ENCODE data around the gene UBAP1L. TPM values are rescaled to one million over a fixed set of nuclear protein-coding genes. Genes with fewer than 3 reads are reported as not detected.

The UBAP1L gene
- total and polyA plus RNA-seq, 8 donors = 2.7 to 12.4 (median 9.4) TPM

GRCh38 chr15:65072027-65072426, 43.0 kb downstream of the UBAP1L start:
- no peak for TF ChIP-seq CTCF (IDR thresholded peaks at IDR 0.05)
- Histone ChIP-seq H3K4me1 (peaks cover 11 to 23% of the 10 kb centered on the region in 2 donors), H3K27ac (peak overlapping the region in 1 of 2 donors; percentile 26), H3K36me3 (no peaks in the 10 kb centered on the region), H3K4me3 (no peak overlapping the region), H3K27me3 (peaks cover 6 to 32% of the 10 kb centered on the region in 2 donors), H3K9me3 (no peaks in the 10 kb centered on the region)
- intact Hi-C loops (cut with DNase I) = no loop called here
- DNase-seq (peak in 1 of 4 donors; percentile 35), ATAC-seq (no peak)

- DNase-seq = peak in 2 of 4 donors; percentile 49 to 79
- intact Hi-C loops (cut with DNase I) = no loop called here
Measured at GRCh38 chr15:65071381-65071811, 43.6 kb downstream of the UBAP1L start.

GRCh38 chr15:65069779-65070546, 45.0 kb downstream of the UBAP1L start:
- H3K4me3 ChIP-seq = no peak overlapping the region
- H3K27ac ChIP-seq = peak overlapping the region; percentile 4 to 89
- ATAC-seq (no peak), DNase-seq (no peak)
- TF ChIP-seq CTCF (IDR thresholded peaks at IDR 0.05) = no peak
- H3K36me3 ChIP-seq = no peaks in the 10 kb centered on the region
- peaks cover 11 to 23% of the 10 kb centered on the region in 2 donors for H3K4me1 ChIP-seq
- intact Hi-C loops (cut with DNase I) = no loop called here
- H3K9me3 ChIP-seq = no peaks in the 10 kb centered on the region
- H3K27me3 ChIP-seq = peaks cover 6 to 39% of the 10 kb centered on the region in 2 donors

More at GRCh38 chr15:65071381-65071811, 43.6 kb downstream of the UBAP1L start:
- Histone ChIP-seq H3K27ac (peak overlapping the region in 1 of 2 donors; percentile 26), H3K27me3 (peaks cover 6 to 32% of the 10 kb centered on the region in 2 donors), H3K9me3 (no peaks in the 10 kb centered on the region), H3K4me3 (no peak overlapping the region), H3K36me3 (no peaks in the 10 kb centered on the region), H3K4me1 (peaks cover 11 to 23% of the 10 kb centered on the region in 2 donors)
- no peak for TF ChIP-seq CTCF (IDR thresholded peaks at IDR 0.05)
- ATAC-seq = peak; percentile 11

- DNase-seq = peak in 3 of 4 donors; percentile 68 to 96 (median 94)
Measured at GRCh38 chr15:65069179-65069578, 45.8 kb downstream of the UBAP1L start.

More at GRCh38 chr15:65069179-65069578, 45.8 kb downstream of the UBAP1L start:
- no peak overlapping the region for H3K4me3 ChIP-seq
- peak overlapping the region in 1 of 2 donors; percentile 89 for H3K27ac ChIP-seq
- no peaks in the 10 kb centered on the region for H3K9me3 ChIP-seq
- H3K27me3 ChIP-seq = peaks cover 6 to 44% of the 10 kb centered on the region in 2 donors
- no peak for TF ChIP-seq CTCF (IDR thresholded peaks at IDR 0.05)
- ATAC-seq = peak; percentile 73
- peaks cover 11 to 23% of the 10 kb centered on the region in 2 donors for H3K4me1 ChIP-seq
- intact Hi-C loops (cut with DNase I) = no loop called here
- no peaks in the 10 kb centered on the region for H3K36me3 ChIP-seq

Measured in left lung (tissue), 10 donors.